Measurements from ENCODE around the gene STK24.

- TF ChIP-seq CTCF (conservative IDR thresholded peaks at IDR 0.05; ENCODE audit: low read depth, low read length) (no peak), RAD21 (IDR thresholded peaks at IDR 0.05; ENCODE audit: low read length) (no peak), RCOR1 (IDR thresholded peaks at IDR 0.05; ENCODE audit: insufficient replicate concordance, low read length) (no peak), MAZ (IDR thresholded peaks at IDR 0.05; ENCODE audit: borderline replicate concordance, low read depth, low read length) (no peak), POLR2A (IDR thresholded peaks at IDR 0.05; ENCODE audit: low read depth, low read length) (no peak)
These were observed 18.7 kb downstream of the STK24 start for GRCh38 chr13:98557937-98558792.
